ENCODE results near the gene INO80E. TPM values are rescaled to one million over a fixed set of nuclear protein-coding genes. Genes with fewer than 3 reads are reported as not detected.

Gene INO80E
- total RNA-seq, 3 donors from 2014 or later (not counting 1 experiment from before 2014, with no cell fraction given): 75.0 to 107 (median 99.5) TPM

- Histone ChIP-seq H3K9me3 (ENCODE audit: control insufficient read depth, insufficient read depth, low read length) (no peaks in the 10 kb centered on the region), H3K4me1 (ENCODE audit: control insufficient read depth, insufficient read depth, low read length) (no peaks in the 10 kb centered on the region), H3K4me3 (ENCODE audit: low read length) (no peak overlapping the region), H3K27ac (ENCODE audit: low read length) (no peak overlapping the region), H3K36me3 (ENCODE audit: control insufficient read depth, insufficient read depth, low read length) (peaks cover 79% of the 10 kb centered on the region), H3K27me3 (ENCODE audit: control insufficient read depth, insufficient read depth, low read length) (no peaks in the 10 kb centered on the region)
- Mint-ChIP-seq H3K4me3 (no peak overlapping the region), H3K4me1 (peaks cover 0 to 11% of the 10 kb centered on the region in 2 donors), H3K9me3 (no peaks in the 10 kb centered on the region), H3K27me3 (ENCODE audit: low read depth in 2 of 2) (no peaks in the 10 kb centered on the region), H3K36me3 (no peaks in the 10 kb centered on the region), H3K27ac (peak overlapping the region in 1 of 2 donors; percentile 15)
- 97% methylated on average over 35 of the region's 35 CpGs for WGBS (ENCODE audit: insufficient coverage)
- intact Hi-C loops (cut with micrococcal nuclease): no loop called here
- DNase-seq (no peak), ATAC-seq (no peak)
- TF ChIP-seq CTCF (IDR thresholded peaks at IDR 0.05): no peak
Measured at GRCh38 chr16:29987371-29988085, 8.5 kb upstream of the INO80E start.

- Mint-ChIP-seq H3K36me3 (no peaks in the 10 kb centered on the region), H3K4me1 (peaks cover 0 to 11% of the 10 kb centered on the region in 2 donors), H3K27ac (peak overlapping the region in 1 of 2 donors; percentile 15), H3K27me3 (ENCODE audit: low read depth in 2 of 2) (no peaks in the 10 kb centered on the region), H3K4me3 (no peak overlapping the region), H3K9me3 (no peaks in the 10 kb centered on the region)
- no peak overlapping the region for H3K27ac ChIP-seq (ENCODE audit: low read length)
- no peak for ATAC-seq
- no peaks in the 10 kb centered on the region for H3K27me3 ChIP-seq (ENCODE audit: control insufficient read depth, insufficient read depth, low read length)
- peaks cover 69% of the 10 kb centered on the region for H3K36me3 ChIP-seq (ENCODE audit: control insufficient read depth, insufficient read depth, low read length)
- TF ChIP-seq CTCF (IDR thresholded peaks at IDR 0.05): no peak
- no peaks in the 10 kb centered on the region for H3K4me1 ChIP-seq (ENCODE audit: control insufficient read depth, insufficient read depth, low read length)
- WGBS (ENCODE audit: insufficient coverage): 98% methylated on average over 17 of the region's 17 CpGs
- H3K4me3 ChIP-seq (ENCODE audit: low read length): no peak overlapping the region
- intact Hi-C loops (cut with micrococcal nuclease): no loop called here
- DNase-seq: no peak
- H3K9me3 ChIP-seq (ENCODE audit: control insufficient read depth, insufficient read depth, low read length): no peaks in the 10 kb centered on the region
Measured at GRCh38 chr16:29988346-29989075, 7.5 kb upstream of the INO80E start.

GRCh38 chr16:29989111-29989858 lies 6.8 kb upstream of the INO80E start:
- H3K36me3 ChIP-seq (ENCODE audit: control insufficient read depth, insufficient read depth, low read length): peaks cover 61% of the 10 kb centered on the region
- H3K9me3 ChIP-seq (ENCODE audit: control insufficient read depth, insufficient read depth, low read length): no peaks in the 10 kb centered on the region
- no peak for ATAC-seq
- H3K36me3 Mint-ChIP-seq: no peaks in the 10 kb centered on the region
- peaks cover 1% of the 10 kb centered on the region for H3K4me1 ChIP-seq (ENCODE audit: control insufficient read depth, insufficient read depth, low read length)
- no peak overlapping the region for H3K27ac ChIP-seq (ENCODE audit: low read length)
- H3K9me3 Mint-ChIP-seq: no peaks in the 10 kb centered on the region
- TF ChIP-seq CTCF (IDR thresholded peaks at IDR 0.05): no peak
- H3K4me3 Mint-ChIP-seq: no peak overlapping the region
- DNase-seq: no peak
- peaks cover 0 to 17% of the 10 kb centered on the region in 2 donors for H3K4me1 Mint-ChIP-seq
- H3K27me3 Mint-ChIP-seq (ENCODE audit: low read depth in 2 of 2): no peaks in the 10 kb centered on the region
- 95% methylated on average over 23 of the region's 23 CpGs for WGBS (ENCODE audit: insufficient coverage)
- H3K27ac Mint-ChIP-seq: peak overlapping the region in 1 of 2 donors; percentile 1
- intact Hi-C loops (cut with micrococcal nuclease): no loop called here
- no peaks in the 10 kb centered on the region for H3K27me3 ChIP-seq (ENCODE audit: control insufficient read depth, insufficient read depth, low read length)
- H3K4me3 ChIP-seq (ENCODE audit: low read length): no peak overlapping the region
